Fibroblast of mammary gland (primary cell): ENCODE data around the gene FBXL7.

ENCODE experiments used
- DNase-seq: peaks from one replicate; pipeline ENCODE4 v3.0.0-alpha.2; 2010; ENCODE audit warnings: low read depth
- H3K4me3 ChIP-seq: 2 replicates; pipeline ENCODE4 v1.5.1; 2011; ENCODE audit warnings: low read depth, mild to moderate bottlenecking, low read length, moderate library complexity; ENCODE audit not compliant: control insufficient read depth
- CTCF ChIP-seq: conservative IDR thresholded peaks from 2 replicates; pipeline ENCODE4 v1.5.1; 2011; ENCODE audit warnings: low read depth, low read length, inconsistent platforms; ENCODE audit not compliant: control insufficient read depth, insufficient read depth

FBXL7 gene

GRCh38 chr5:15510831-15511230 is 10.9 kb downstream of the FBXL7 start:
- DNase-seq, result peak; percentile 34
- H3K4me3 ChIP-seq, result no peak overlapping the region
- no peak for TF ChIP-seq CTCF

DNA sequence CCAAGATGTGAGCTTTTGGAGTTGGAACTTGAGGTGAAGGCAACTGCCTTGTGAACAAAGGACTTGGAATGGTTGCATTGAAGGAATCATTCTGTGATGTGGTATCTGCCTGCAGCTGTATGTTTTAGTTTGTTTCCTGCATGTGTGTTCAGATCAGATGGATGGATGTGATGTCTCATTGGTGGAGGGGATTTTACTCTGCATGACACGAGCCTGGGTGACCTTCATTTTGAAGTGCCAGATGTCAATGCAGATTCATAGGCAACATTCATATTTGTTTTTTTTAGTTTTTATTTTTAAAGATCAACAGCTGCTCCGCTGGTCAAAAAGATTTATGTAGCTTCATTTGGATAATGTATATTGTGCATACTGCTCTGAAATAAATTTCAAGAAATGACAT is 13.5 kb downstream of the FBXL7 start:
- no peak overlapping the region for H3K4me3 ChIP-seq
- no peak for TF ChIP-seq CTCF
- DNase-seq, result no peak

DNA sequence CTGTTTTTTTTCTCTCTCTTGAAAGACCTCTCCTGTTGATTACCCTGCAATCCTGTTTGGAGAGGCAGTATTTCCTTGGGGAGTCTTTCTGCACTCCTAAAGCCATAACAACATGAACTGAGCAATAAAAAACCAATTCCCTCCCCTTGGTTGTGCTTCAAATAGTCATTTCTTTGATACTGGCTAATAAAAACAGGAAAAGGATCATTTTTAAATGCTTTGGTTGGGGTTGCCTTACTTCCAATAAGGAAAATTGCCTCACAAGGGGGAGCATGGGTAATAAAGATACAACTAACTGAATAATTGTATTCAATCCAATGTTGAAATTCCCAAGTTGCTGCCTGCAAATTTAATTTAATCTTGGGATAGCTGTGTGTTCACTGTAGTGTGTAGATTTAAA is 13.9 kb downstream of the FBXL7 start:
- no peak for DNase-seq
- no peak overlapping the region for H3K4me3 ChIP-seq
- no peak for TF ChIP-seq CTCF

GRCh38 chr5:15515229-15515628 is 15.2 kb downstream of the FBXL7 start:
- H3K4me3 ChIP-seq, result no peak overlapping the region
- DNase-seq, result no peak
- peak; percentile 2 for TF ChIP-seq CTCF

GRCh38 chr5:15516486-15516885 is 16.5 kb downstream of the FBXL7 start:
- no peak for TF ChIP-seq CTCF
- no peak for DNase-seq
- H3K4me3 ChIP-seq, result no peak overlapping the region

GRCh38 chr5:15518786-15519185 is 18.8 kb downstream of the FBXL7 start:
- no peak overlapping the region for H3K4me3 ChIP-seq
- no peak for TF ChIP-seq CTCF
- DNase-seq, result peak; percentile 68

- no peak for DNase-seq
- H3K4me3 ChIP-seq, result no peak overlapping the region
- TF ChIP-seq CTCF, result no peak
These were observed 20.9 kb downstream of the FBXL7 start for GRCh38 chr5:15520856-15521255.
